HCT116 (cell line): ENCODE measurements around the gene LDHD. TPM values are rescaled to one million over a fixed set of nuclear protein-coding genes. Genes with fewer than 3 reads are reported as not detected.

Experiments
- ATAC-seq: fragments of 200-7000 bp; cut with Tn5 transposase; 2 replicates; pipeline ENCODE4 v1.9.1; 2020; ENCODE audit warnings: mild to moderate bottlenecking, moderate library complexity
- BruUV-seq: library from RNA; stranded (reverse); fragments of 400-500 nt; replicated peaks from 2 replicates; lab custom pipeline; 2021; lab: Mats Ljungman, UMichigan
- CTCF ChIA-PET: fragments of 300-600 bp; sonication (Branson Sonifier 250); formaldehyde crosslinking; loops from one replicate; lab custom pipeline; 2021; ENCODE audit warnings: antibody characterized with exemption; lab: Charles Lee
- POLR2A ChIA-PET: fragments of 300-600, 350-600 bp; sonication (Branson Sonifier 250); formaldehyde crosslinking; loops from one replicate; lab custom pipeline; 2021; ENCODE audit warnings: antibody characterized with exemption; lab: Charles Lee
- RAD21 ChIA-PET, 2 experiments: fragments of 300-600 bp; sonication (Branson Sonifier 250); formaldehyde crosslinking; loops; one replicate each; lab custom pipeline; 2023; ENCODE audit warnings: low total read pairs in 2 of 2; ENCODE audit not compliant: uncharacterized antibody in 2 of 2, unreplicated experiment in 2 of 2, low non-redundant PET in 1 of 2; lab: Charles Lee
- DNase-seq: peaks from one replicate; pipeline ENCODE4 v3.0.0-alpha.2; 2010; ENCODE audit warnings: low read depth, low spot score
- H2AFZ ChIP-seq: fragments of 200-600 bp; shearing (Covaris generic), sonication (generic); 2 replicates; pipeline ENCODE4 v1.6.1; 2017; ENCODE audit warnings: low read depth, mixed run types, mixed read lengths, antibody characterized with exemption, low read length; ENCODE audit not compliant: poor library complexity, severe bottlenecking
- H3K27ac ChIP-seq: 2 replicates; pipeline ENCODE4 v1.5.1; 2012; ENCODE audit warnings: low read depth, low read length
- H3K27me3 ChIP-seq: fragments of 200-600 bp; sonication (generic); 2 replicates; pipeline ENCODE4 v1.6.1; 2016; ENCODE audit warnings: mixed run types, low read length, mixed read lengths; ENCODE audit not compliant: insufficient read depth
- H3K36me3 ChIP-seq, 2 experiments: fragments of 200-500 bp in 1 of 2; fragments of 200-600 bp in 1 of 2; sonication (Bioruptor generic) in 1 of 2; sonication (generic) in 1 of 2; 2 replicates each; pipeline versions ENCODE4 v1.5.1 to v1.6.1; 2014 to 2016; ENCODE audit warnings: low read length in 2 of 2, inconsistent platforms in 1 of 2, mixed read lengths in 1 of 2, mixed run types in 1 of 2; ENCODE audit not compliant: insufficient read depth in 2 of 2, control insufficient read depth in 1 of 2
- H3K4me1 ChIP-seq, 2 experiments: fragments of 200-600 bp in 1 of 2; sonication (generic) in 1 of 2; 2 replicates each; pipeline versions ENCODE4 v1.5.1 to v1.6.1; 2012 to 2017; ENCODE audit warnings: low read length in 2 of 2, inconsistent platforms in 1 of 2, mild to moderate bottlenecking in 1 of 2, mixed read lengths in 1 of 2, mixed run types in 1 of 2, moderate library complexity in 1 of 2; ENCODE audit not compliant: insufficient read depth in 2 of 2, control insufficient read depth in 1 of 2
- H3K4me2 ChIP-seq: fragments of 200-600 bp; sonication (generic); 2 replicates; pipeline ENCODE4 v1.6.1; 2017; ENCODE audit warnings: mixed run types, low read length, mixed read lengths
- H3K4me3 ChIP-seq, 2 experiments: fragments of 200-600 bp in 1 of 2; sonication (generic) in 1 of 2; replicated peaks in 1 of 2; 2 replicates each; pipeline ENCODE4 v1.5.1; 2011 to 2016; ENCODE audit warnings: low read length in 2 of 2, control low read depth in 1 of 2, low read depth in 1 of 2, mild to moderate bottlenecking in 1 of 2, mixed read lengths in 1 of 2, mixed run types in 1 of 2
- H3K79me2 ChIP-seq: fragments of 200-600 bp; sonication (generic); 2 replicates; pipeline ENCODE4 v1.6.1; 2017; ENCODE audit warnings: mild to moderate bottlenecking, mixed run types, low read length, moderate library complexity, mixed read lengths; ENCODE audit not compliant: insufficient read depth
- H3K9ac ChIP-seq: fragments of 200-600 bp; sonication (generic); 2 replicates; pipeline ENCODE4 v1.6.1; 2016; ENCODE audit warnings: low read length, mixed read lengths
- H3K9me2 ChIP-seq: fragments of 200-600 bp; sonication (generic), shearing (Covaris generic); 2 replicates; pipeline ENCODE4 v1.6.1; 2017; ENCODE audit warnings: mixed run types, mild to moderate bottlenecking, moderate library complexity; ENCODE audit not compliant: insufficient read depth
- H3K9me3 ChIP-seq, 2 experiments: fragments of 200-500 bp in 1 of 2; fragments of 200-600 bp in 1 of 2; sonication (Bioruptor generic) in 1 of 2; sonication (generic) in 1 of 2; 2 replicates each; pipeline ENCODE4 v1.6.1; 2014 to 2017; ENCODE audit warnings: low read length in 2 of 2, mixed read lengths in 2 of 2, inconsistent platforms in 1 of 2, low read depth in 1 of 2, mild to moderate bottlenecking in 1 of 2, mixed run types in 1 of 2, moderate library complexity in 1 of 2; ENCODE audit not compliant: control insufficient read depth in 1 of 2, insufficient read depth in 1 of 2
- H4K20me1 ChIP-seq: fragments of 200-600 bp; sonication (generic), shearing (Covaris generic); 2 replicates; pipeline ENCODE4 v1.6.1; 2017; ENCODE audit warnings: mixed run types, mild to moderate bottlenecking, moderate library complexity; ENCODE audit not compliant: insufficient read depth
- EGR1 ChIP-seq: IDR thresholded peaks from 2 replicates; pipeline ENCODE4 v1.6.1; 2012; ENCODE audit warnings: low read depth
- ELF1 ChIP-seq: IDR thresholded peaks from 2 replicates; pipeline ENCODE4 v1.6.1; 2012; ENCODE audit warnings: low read depth, borderline replicate concordance
- FOSL1 ChIP-seq: IDR thresholded peaks from 2 replicates; pipeline ENCODE4 v1.6.1; 2012; ENCODE audit warnings: low read depth
- SIN3A ChIP-seq: IDR thresholded peaks from 2 replicates; pipeline ENCODE4 v1.6.1; 2012; ENCODE audit warnings: low read depth
- SRF ChIP-seq: IDR thresholded peaks from 2 replicates; pipeline ENCODE4 v1.6.1; 2012; ENCODE audit warnings: low read depth
- TCF7L2 ChIP-seq: IDR thresholded peaks from 2 replicates; pipeline ENCODE4 v1.7.0; 2011; ENCODE audit warnings: borderline replicate concordance, inconsistent platforms; ENCODE audit not compliant: insufficient read depth, insufficient read length; ENCODE audit errors: extremely low read depth
- ZFX ChIP-seq: fragments of 450-650 bp; IDR thresholded peaks from 2 replicates; pipeline ENCODE4 v1.6.1; 2017
- ZNF274 ChIP-seq: fragments of 200-500 bp; sonication (Bioruptor generic); IDR thresholded peaks from 2 replicates; pipeline ENCODE4 v1.6.1; 2014; ENCODE audit warnings: mild to moderate bottlenecking, low read depth, low read length, inconsistent platforms
- intact Hi-C: fragments of 100-400 bp; cut with micrococcal nuclease; formaldehyde crosslinking; loops from 2 replicates; pipeline ENCODE4 v1.10.0; 2022
- total RNA-seq: library from RNA; stranded (reverse); gene quantifications from one replicate; pipeline ENCODE4 v1.2.1, GENCODE V29; 2021; ENCODE audit not compliant: unreplicated experiment
- TF ChIP-seq, protein P1 (sequence below): IDR thresholded peaks from 2 replicates; pipeline ENCODE4 v1.6.1; 2012; ENCODE audit warnings: low read depth

LDHD gene
- total RNA-seq, 1 experiment from 2014 or later: 3.4 TPM

DNA sequence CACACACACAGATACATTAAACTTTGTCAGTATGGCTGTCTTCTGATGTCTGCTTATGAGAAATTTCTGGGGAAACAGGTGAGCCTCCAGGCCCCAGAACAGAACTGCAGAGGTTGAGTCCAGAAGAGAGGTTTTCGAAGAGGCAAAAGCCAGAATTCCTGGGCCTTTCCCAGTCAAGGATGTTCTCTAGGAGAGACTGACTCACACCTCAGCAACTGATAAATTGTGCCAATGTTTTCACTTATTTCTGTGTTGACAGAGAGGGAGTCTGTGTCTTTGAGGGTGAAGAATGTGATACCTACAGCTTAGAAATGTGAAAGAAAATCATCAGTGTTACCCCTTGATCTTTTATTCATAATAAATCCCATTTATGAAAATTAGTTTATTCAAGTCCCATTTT, 30.3 kb downstream of the LDHD start:
- no peaks in the 10 kb centered on the region for H3K27me3 ChIP-seq
- ChIA-PET POLR2A (no interaction called here), RAD21 (interaction anchor here in 1 of 2 experiments (0.7 kb wide), 1 partner anchor 20 kb away, joined by 4 read pairs; no protein-coding TSS in a partner anchor), CTCF (no interaction called here)
- H3K9me3 ChIP-seq: no peaks in the 10 kb centered on the region
- no peak for TF ChIP-seq ZNF274
- no peak for TF ChIP-seq TCF7L2
- TF ChIP-seq SIN3A: no peak
- H3K4me1 ChIP-seq: peaks cover 29 to 47% of the 10 kb centered on the region in 2 experiments
- DNase-seq (no peak), ATAC-seq (no peak)
- H4K20me1 ChIP-seq: no peaks in the 10 kb centered on the region
- H3K4me2 ChIP-seq: no peak overlapping the region
- no peak overlapping the region for H3K9ac ChIP-seq
- H3K36me3 ChIP-seq: no peaks in the 10 kb centered on the region
- H3K79me2 ChIP-seq: peaks cover 42% of the 10 kb centered on the region
- intact Hi-C loops: no loop called here
- BruUV-seq: no TSS peak
- H3K27ac ChIP-seq: no peak overlapping the region
- H3K4me3 ChIP-seq: no peak overlapping the region
- H2AFZ ChIP-seq: no peak overlapping the region
- H3K9me2 ChIP-seq: no peaks in the 10 kb centered on the region

GRCh38 chr16:75085556-75085955, 31.0 kb downstream of the LDHD start:
- intact Hi-C loops: no loop called here
- RAD21 ChIA-PET: no interaction called here
- POLR2A ChIA-PET: no interaction called here
- no peaks in the 10 kb centered on the region for H3K27me3 ChIP-seq
- ATAC-seq (no peak), DNase-seq (no peak)
- H4K20me1 ChIP-seq: no peaks in the 10 kb centered on the region
- no peak overlapping the region for H3K9ac ChIP-seq
- H3K9me3 ChIP-seq: no peaks in the 10 kb centered on the region
- BruUV-seq: no TSS peak
- H3K36me3 ChIP-seq: no peaks in the 10 kb centered on the region
- peaks cover 44% of the 10 kb centered on the region for H3K79me2 ChIP-seq
- TF ChIP-seq TCF7L2 (no peak), ELF1 (no peak), EGR1 (no peak), ZNF274 (no peak), ZFX (no peak), FOSL1 (no peak), SRF (no peak)
- TF ChIP-seq, protein P1, sequence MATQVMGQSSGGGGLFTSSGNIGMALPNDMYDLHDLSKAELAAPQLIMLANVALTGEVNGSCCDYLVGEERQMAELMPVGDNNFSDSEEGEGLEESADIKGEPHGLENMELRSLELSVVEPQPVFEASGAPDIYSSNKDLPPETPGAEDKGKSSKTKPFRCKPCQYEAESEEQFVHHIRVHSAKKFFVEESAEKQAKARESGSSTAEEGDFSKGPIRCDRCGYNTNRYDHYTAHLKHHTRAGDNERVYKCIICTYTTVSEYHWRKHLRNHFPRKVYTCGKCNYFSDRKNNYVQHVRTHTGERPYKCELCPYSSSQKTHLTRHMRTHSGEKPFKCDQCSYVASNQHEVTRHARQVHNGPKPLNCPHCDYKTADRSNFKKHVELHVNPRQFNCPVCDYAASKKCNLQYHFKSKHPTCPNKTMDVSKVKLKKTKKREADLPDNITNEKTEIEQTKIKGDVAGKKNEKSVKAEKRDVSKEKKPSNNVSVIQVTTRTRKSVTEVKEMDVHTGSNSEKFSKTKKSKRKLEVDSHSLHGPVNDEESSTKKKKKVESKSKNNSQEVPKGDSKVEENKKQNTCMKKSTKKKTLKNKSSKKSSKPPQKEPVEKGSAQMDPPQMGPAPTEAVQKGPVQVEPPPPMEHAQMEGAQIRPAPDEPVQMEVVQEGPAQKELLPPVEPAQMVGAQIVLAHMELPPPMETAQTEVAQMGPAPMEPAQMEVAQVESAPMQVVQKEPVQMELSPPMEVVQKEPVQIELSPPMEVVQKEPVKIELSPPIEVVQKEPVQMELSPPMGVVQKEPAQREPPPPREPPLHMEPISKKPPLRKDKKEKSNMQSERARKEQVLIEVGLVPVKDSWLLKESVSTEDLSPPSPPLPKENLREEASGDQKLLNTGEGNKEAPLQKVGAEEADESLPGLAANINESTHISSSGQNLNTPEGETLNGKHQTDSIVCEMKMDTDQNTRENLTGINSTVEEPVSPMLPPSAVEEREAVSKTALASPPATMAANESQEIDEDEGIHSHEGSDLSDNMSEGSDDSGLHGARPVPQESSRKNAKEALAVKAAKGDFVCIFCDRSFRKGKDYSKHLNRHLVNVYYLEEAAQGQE: no peak
- CTCF ChIA-PET: no interaction called here
- no peak overlapping the region for H3K27ac ChIP-seq
- H3K9me2 ChIP-seq: no peaks in the 10 kb centered on the region
- peaks cover 23 to 40% of the 10 kb centered on the region in 2 experiments for H3K4me1 ChIP-seq
- no peak overlapping the region for H2AFZ ChIP-seq
- H3K4me2 ChIP-seq: no peak overlapping the region
- no peak overlapping the region for H3K4me3 ChIP-seq
